HCT116 (cell line): ENCODE data around the gene RASL12. TPM values are rescaled to one million over a fixed set of nuclear protein-coding genes. Genes with fewer than 3 reads are reported as not detected.

ENCODE experiments used
- ATAC-seq: fragments of 200-7000 bp; cut with Tn5 transposase; 2 replicates; pipeline ENCODE4 v1.9.1; 2020; ENCODE audit warnings: mild to moderate bottlenecking, moderate library complexity
- BruUV-seq: library from RNA; stranded (reverse); fragments of 400-500 nt; replicated peaks from 2 replicates; lab custom pipeline; 2021; lab: Mats Ljungman, UMichigan
- CTCF ChIA-PET: fragments of 300-600 bp; sonication (Branson Sonifier 250); formaldehyde crosslinking; loops from one replicate; lab custom pipeline; 2021; ENCODE audit warnings: antibody characterized with exemption; lab: Charles Lee
- POLR2A ChIA-PET: fragments of 300-600, 350-600 bp; sonication (Branson Sonifier 250); formaldehyde crosslinking; loops from one replicate; lab custom pipeline; 2021; ENCODE audit warnings: antibody characterized with exemption; lab: Charles Lee
- RAD21 ChIA-PET, 2 experiments: fragments of 300-600 bp; sonication (Branson Sonifier 250); formaldehyde crosslinking; loops; one replicate each; lab custom pipeline; 2023; ENCODE audit warnings: low total read pairs in 2 of 2; ENCODE audit not compliant: uncharacterized antibody in 2 of 2, unreplicated experiment in 2 of 2, low non-redundant PET in 1 of 2; lab: Charles Lee
- DNase-seq: peaks from one replicate; pipeline ENCODE4 v3.0.0-alpha.2; 2010; ENCODE audit warnings: low read depth, low spot score
- H2AFZ ChIP-seq: fragments of 200-600 bp; shearing (Covaris generic), sonication (generic); 2 replicates; pipeline ENCODE4 v1.6.1; 2017; ENCODE audit warnings: low read depth, mixed run types, mixed read lengths, antibody characterized with exemption, low read length; ENCODE audit not compliant: poor library complexity, severe bottlenecking
- H3K27ac ChIP-seq: 2 replicates; pipeline ENCODE4 v1.5.1; 2012; ENCODE audit warnings: low read depth, low read length
- H3K27me3 ChIP-seq: fragments of 200-600 bp; sonication (generic); 2 replicates; pipeline ENCODE4 v1.6.1; 2016; ENCODE audit warnings: mixed run types, low read length, mixed read lengths; ENCODE audit not compliant: insufficient read depth
- H3K36me3 ChIP-seq, 2 experiments: fragments of 200-500 bp in 1 of 2; fragments of 200-600 bp in 1 of 2; sonication (Bioruptor generic) in 1 of 2; sonication (generic) in 1 of 2; 2 replicates each; pipeline versions ENCODE4 v1.5.1 to v1.6.1; 2014 to 2016; ENCODE audit warnings: low read length in 2 of 2, inconsistent platforms in 1 of 2, mixed read lengths in 1 of 2, mixed run types in 1 of 2; ENCODE audit not compliant: insufficient read depth in 2 of 2, control insufficient read depth in 1 of 2
- H3K4me1 ChIP-seq, 2 experiments: fragments of 200-600 bp in 1 of 2; sonication (generic) in 1 of 2; 2 replicates each; pipeline versions ENCODE4 v1.5.1 to v1.6.1; 2012 to 2017; ENCODE audit warnings: low read length in 2 of 2, inconsistent platforms in 1 of 2, mild to moderate bottlenecking in 1 of 2, mixed read lengths in 1 of 2, mixed run types in 1 of 2, moderate library complexity in 1 of 2; ENCODE audit not compliant: insufficient read depth in 2 of 2, control insufficient read depth in 1 of 2
- H3K4me2 ChIP-seq: fragments of 200-600 bp; sonication (generic); 2 replicates; pipeline ENCODE4 v1.6.1; 2017; ENCODE audit warnings: mixed run types, low read length, mixed read lengths
- H3K4me3 ChIP-seq, 2 experiments: fragments of 200-600 bp in 1 of 2; sonication (generic) in 1 of 2; replicated peaks in 1 of 2; 2 replicates each; pipeline ENCODE4 v1.5.1; 2011 to 2016; ENCODE audit warnings: low read length in 2 of 2, control low read depth in 1 of 2, low read depth in 1 of 2, mild to moderate bottlenecking in 1 of 2, mixed read lengths in 1 of 2, mixed run types in 1 of 2
- H3K79me2 ChIP-seq: fragments of 200-600 bp; sonication (generic); 2 replicates; pipeline ENCODE4 v1.6.1; 2017; ENCODE audit warnings: mild to moderate bottlenecking, mixed run types, low read length, moderate library complexity, mixed read lengths; ENCODE audit not compliant: insufficient read depth
- H3K9ac ChIP-seq: fragments of 200-600 bp; sonication (generic); 2 replicates; pipeline ENCODE4 v1.6.1; 2016; ENCODE audit warnings: low read length, mixed read lengths
- H3K9me2 ChIP-seq: fragments of 200-600 bp; sonication (generic), shearing (Covaris generic); 2 replicates; pipeline ENCODE4 v1.6.1; 2017; ENCODE audit warnings: mixed run types, mild to moderate bottlenecking, moderate library complexity; ENCODE audit not compliant: insufficient read depth
- H3K9me3 ChIP-seq, 2 experiments: fragments of 200-500 bp in 1 of 2; fragments of 200-600 bp in 1 of 2; sonication (Bioruptor generic) in 1 of 2; sonication (generic) in 1 of 2; 2 replicates each; pipeline ENCODE4 v1.6.1; 2014 to 2017; ENCODE audit warnings: low read length in 2 of 2, mixed read lengths in 2 of 2, inconsistent platforms in 1 of 2, low read depth in 1 of 2, mild to moderate bottlenecking in 1 of 2, mixed run types in 1 of 2, moderate library complexity in 1 of 2; ENCODE audit not compliant: control insufficient read depth in 1 of 2, insufficient read depth in 1 of 2
- H4K20me1 ChIP-seq: fragments of 200-600 bp; sonication (generic), shearing (Covaris generic); 2 replicates; pipeline ENCODE4 v1.6.1; 2017; ENCODE audit warnings: mixed run types, mild to moderate bottlenecking, moderate library complexity; ENCODE audit not compliant: insufficient read depth
- CBX3 ChIP-seq: IDR thresholded peaks from 2 replicates; pipeline ENCODE4 v1.6.1; 2012; ENCODE audit warnings: low read depth
- EGR1 ChIP-seq: IDR thresholded peaks from 2 replicates; pipeline ENCODE4 v1.6.1; 2012; ENCODE audit warnings: low read depth
- ELF1 ChIP-seq: IDR thresholded peaks from 2 replicates; pipeline ENCODE4 v1.6.1; 2012; ENCODE audit warnings: low read depth, borderline replicate concordance
- EZH2phosphoT487 ChIP-seq: fragments of 200-600 bp; IDR thresholded peaks from 2 replicates; pipeline ENCODE4 v1.6.1; 2018; ENCODE audit warnings: antibody characterized with exemption, borderline replicate concordance
- JUND ChIP-seq: IDR thresholded peaks from 2 replicates; pipeline ENCODE4 v1.6.1; 2012
- POLR2AphosphoS5 ChIP-seq: IDR thresholded peaks from 2 replicates; pipeline ENCODE4 v1.6.1; 2011; ENCODE audit warnings: mild to moderate bottlenecking, low read depth, low read length, moderate library complexity
- RAD21 ChIP-seq: IDR thresholded peaks from 2 replicates; pipeline ENCODE4 v1.6.1; 2012; ENCODE audit warnings: low read depth, mild to moderate bottlenecking
- SIN3A ChIP-seq: IDR thresholded peaks from 2 replicates; pipeline ENCODE4 v1.6.1; 2012; ENCODE audit warnings: low read depth
- SP1 ChIP-seq: IDR thresholded peaks from 2 replicates; pipeline ENCODE4 v1.6.1; 2012; ENCODE audit warnings: low read depth
- SRF ChIP-seq: IDR thresholded peaks from 2 replicates; pipeline ENCODE4 v1.6.1; 2012; ENCODE audit warnings: low read depth
- TCF7L2 ChIP-seq: IDR thresholded peaks from 2 replicates; pipeline ENCODE4 v1.7.0; 2011; ENCODE audit warnings: borderline replicate concordance, inconsistent platforms; ENCODE audit not compliant: insufficient read depth, insufficient read length; ENCODE audit errors: extremely low read depth
- YY1 ChIP-seq: IDR thresholded peaks from 2 replicates; pipeline ENCODE4 v1.6.1; 2011; ENCODE audit warnings: low read length, low read depth, moderate library complexity, mild to moderate bottlenecking; ENCODE audit not compliant: insufficient replicate concordance; ENCODE audit errors: extremely low read depth
- ZFX ChIP-seq: fragments of 450-650 bp; IDR thresholded peaks from 2 replicates; pipeline ENCODE4 v1.6.1; 2017
- ZNF274 ChIP-seq: fragments of 200-500 bp; sonication (Bioruptor generic); IDR thresholded peaks from 2 replicates; pipeline ENCODE4 v1.6.1; 2014; ENCODE audit warnings: mild to moderate bottlenecking, low read depth, low read length, inconsistent platforms
- intact Hi-C: fragments of 100-400 bp; cut with micrococcal nuclease; formaldehyde crosslinking; loops from 2 replicates; pipeline ENCODE4 v1.10.0; 2022
- total RNA-seq: library from RNA; stranded (reverse); gene quantifications from one replicate; pipeline ENCODE4 v1.2.1, GENCODE V29; 2021; ENCODE audit not compliant: unreplicated experiment
- TF ChIP-seq, protein P1 (sequence below): IDR thresholded peaks from 2 replicates; pipeline ENCODE4 v1.6.1; 2011; ENCODE audit warnings: mild to moderate bottlenecking, low read length, moderate library complexity; ENCODE audit not compliant: insufficient replicate concordance; ENCODE audit errors: extremely low read depth
- TF ChIP-seq, protein P2 (sequence below), 3 experiments: fragments of 200-600 bp in 1 of 3; sonication (generic) in 1 of 3; IDR thresholded peaks in 2 of 3; conservative IDR thresholded peaks in 1 of 3; 2 replicates each; pipeline ENCODE4 v1.5.1; 2012 to 2017; ENCODE audit warnings: low read depth in 2 of 3, low read length in 2 of 3, antibody characterized with exemption in 1 of 3, borderline replicate concordance in 1 of 3, control low read depth in 1 of 3, mild to moderate bottlenecking in 1 of 3, mixed read lengths in 1 of 3, mixed run types in 1 of 3, moderate library complexity in 1 of 3; ENCODE audit not compliant: insufficient read depth in 1 of 3
- TF ChIP-seq, protein P3 (sequence below): IDR thresholded peaks from 2 replicates; pipeline ENCODE4 v1.6.1; 2012

Gene RASL12
- total RNA-seq, 1 experiment from 2014 or later = 0.25 TPM

DNA sequence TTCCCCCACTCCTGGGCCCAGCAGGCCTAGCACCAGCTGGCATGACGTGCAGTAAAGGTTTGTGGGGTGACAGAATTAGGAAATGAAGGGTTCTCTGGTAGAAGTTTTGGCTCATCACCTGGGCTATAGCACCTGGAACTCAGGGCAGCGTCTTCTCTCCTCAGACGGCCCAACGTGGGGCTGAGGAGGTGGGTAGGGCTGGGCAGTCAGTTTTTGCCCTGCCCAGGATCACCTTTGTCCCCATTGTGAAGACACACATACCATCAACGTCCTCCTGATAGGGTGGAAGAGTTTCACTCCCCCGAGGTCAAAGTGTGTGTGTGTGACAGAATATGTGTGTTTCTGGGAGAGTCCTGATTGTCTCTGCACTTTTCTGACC lies 20.8 kb upstream of the RASL12 start:
- Histone ChIP-seq H3K79me2 (no peaks in the 10 kb centered on the region), H3K4me3 (no peak overlapping the region), H3K4me1 (no peaks in the 10 kb centered on the region), H3K27ac (no peak overlapping the region), H2AFZ (no peak overlapping the region), H4K20me1 (no peaks in the 10 kb centered on the region), H3K27me3 (peaks cover 1% of the 10 kb centered on the region; the same call in 1 of the 2 replicates), H3K9me3 (no peaks in the 10 kb centered on the region), H3K4me2 (no peak overlapping the region), H3K9ac (no peak overlapping the region), H3K9me2 (no peaks in the 10 kb centered on the region)
- ChIA-PET CTCF (no interaction called here), RAD21 (no interaction called here), POLR2A (no interaction called here)
- intact Hi-C loops = no loop called here
- BruUV-seq = no TSS peak
- DNase-seq = no peak
- TF ChIP-seq EGR1 (no peak), ELF1 (no peak), ZNF274 (no peak), POLR2AphosphoS5 (no peak), SP1 (no peak), SRF (no peak), RAD21 (no peak), SIN3A (no peak), CBX3 (no peak), YY1 (no peak), EZH2phosphoT487 (no peak), TCF7L2 (no peak), JUND (no peak), ZFX (no peak)
- TF ChIP-seq, protein P1, sequence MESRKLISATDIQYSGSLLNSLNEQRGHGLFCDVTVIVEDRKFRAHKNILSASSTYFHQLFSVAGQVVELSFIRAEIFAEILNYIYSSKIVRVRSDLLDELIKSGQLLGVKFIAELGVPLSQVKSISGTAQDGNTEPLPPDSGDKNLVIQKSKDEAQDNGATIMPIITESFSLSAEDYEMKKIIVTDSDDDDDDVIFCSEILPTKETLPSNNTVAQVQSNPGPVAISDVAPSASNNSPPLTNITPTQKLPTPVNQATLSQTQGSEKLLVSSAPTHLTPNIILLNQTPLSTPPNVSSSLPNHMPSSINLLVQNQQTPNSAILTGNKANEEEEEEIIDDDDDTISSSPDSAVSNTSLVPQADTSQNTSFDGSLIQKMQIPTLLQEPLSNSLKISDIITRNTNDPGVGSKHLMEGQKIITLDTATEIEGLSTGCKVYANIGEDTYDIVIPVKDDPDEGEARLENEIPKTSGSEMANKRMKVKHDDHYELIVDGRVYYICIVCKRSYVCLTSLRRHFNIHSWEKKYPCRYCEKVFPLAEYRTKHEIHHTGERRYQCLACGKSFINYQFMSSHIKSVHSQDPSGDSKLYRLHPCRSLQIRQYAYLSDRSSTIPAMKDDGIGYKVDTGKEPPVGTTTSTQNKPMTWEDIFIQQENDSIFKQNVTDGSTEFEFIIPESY = no peak
- TF ChIP-seq, protein P2, sequence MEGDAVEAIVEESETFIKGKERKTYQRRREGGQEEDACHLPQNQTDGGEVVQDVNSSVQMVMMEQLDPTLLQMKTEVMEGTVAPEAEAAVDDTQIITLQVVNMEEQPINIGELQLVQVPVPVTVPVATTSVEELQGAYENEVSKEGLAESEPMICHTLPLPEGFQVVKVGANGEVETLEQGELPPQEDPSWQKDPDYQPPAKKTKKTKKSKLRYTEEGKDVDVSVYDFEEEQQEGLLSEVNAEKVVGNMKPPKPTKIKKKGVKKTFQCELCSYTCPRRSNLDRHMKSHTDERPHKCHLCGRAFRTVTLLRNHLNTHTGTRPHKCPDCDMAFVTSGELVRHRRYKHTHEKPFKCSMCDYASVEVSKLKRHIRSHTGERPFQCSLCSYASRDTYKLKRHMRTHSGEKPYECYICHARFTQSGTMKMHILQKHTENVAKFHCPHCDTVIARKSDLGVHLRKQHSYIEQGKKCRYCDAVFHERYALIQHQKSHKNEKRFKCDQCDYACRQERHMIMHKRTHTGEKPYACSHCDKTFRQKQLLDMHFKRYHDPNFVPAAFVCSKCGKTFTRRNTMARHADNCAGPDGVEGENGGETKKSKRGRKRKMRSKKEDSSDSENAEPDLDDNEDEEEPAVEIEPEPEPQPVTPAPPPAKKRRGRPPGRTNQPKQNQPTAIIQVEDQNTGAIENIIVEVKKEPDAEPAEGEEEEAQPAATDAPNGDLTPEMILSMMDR (IDR thresholded peaks at IDR 0.05 in 2 of 3, conservative IDR thresholded peaks at IDR 0.05 in 1 of 3; ENCODE audit: borderline replicate concordance in 1 of 3, insufficient read depth in 1 of 3, low read depth in 2 of 3, low read length in 2 of 3) = no peak
- TF ChIP-seq, protein P3, sequence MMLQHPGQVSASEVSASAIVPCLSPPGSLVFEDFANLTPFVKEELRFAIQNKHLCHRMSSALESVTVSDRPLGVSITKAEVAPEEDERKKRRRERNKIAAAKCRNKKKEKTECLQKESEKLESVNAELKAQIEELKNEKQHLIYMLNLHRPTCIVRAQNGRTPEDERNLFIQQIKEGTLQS = no peak
- TF ChIP-seq, all 23 proteins: peak for 0
- H3K36me3 ChIP-seq = no peaks in the 10 kb centered on the region
- ATAC-seq = no peak
